PFSK-1 (cell line): ENCODE results near the gene AKAP9.

ENCODE experiments used
- FOXP2 ChIP-seq: optimal IDR thresholded peaks from 2 replicates; pipeline ENCODE3; 2011; ENCODE audit warnings: borderline replicate concordance, control low read depth, inconsistent platforms; ENCODE audit not compliant: insufficient read depth; ENCODE audit errors: extremely low read length, extremely low read depth
- POLR2AphosphoS5 ChIP-seq: IDR thresholded peaks from 2 replicates; pipeline ENCODE4 v1.6.1; 2012; ENCODE audit warnings: low read depth, mild to moderate bottlenecking, control low read depth, low read length, moderate library complexity
- REST ChIP-seq, 2 experiments: IDR thresholded peaks; 2 replicates each; pipeline versions ENCODE4 v1.6.1 to v1.8.0; 2011 to 2012; ENCODE audit warnings: low read depth in 2 of 2, low read length in 2 of 2, control low read depth in 1 of 2, inconsistent platforms in 1 of 2, mild to moderate bottlenecking in 1 of 2, moderate library complexity in 1 of 2; ENCODE audit not compliant: insufficient read depth in 1 of 2
- SIN3A ChIP-seq: IDR thresholded peaks from 2 replicates; pipeline ENCODE4 v1.6.1; 2012; ENCODE audit warnings: mild to moderate bottlenecking, low read length, moderate library complexity, borderline replicate concordance; ENCODE audit not compliant: insufficient read depth
- TAF1 ChIP-seq: IDR thresholded peaks from 2 replicates; pipeline ENCODE4 v1.6.1; 2012; ENCODE audit warnings: low read length, control low read depth, borderline replicate concordance; ENCODE audit not compliant: insufficient read depth

AKAP9 gene

GRCh38 chr7:91913612-91914011 is 27.1 kb upstream of the AKAP9 start:
- TF ChIP-seq REST (IDR thresholded peaks at IDR 0.05; ENCODE audit: insufficient read depth in 1 of 2, low read depth in 2 of 2, low read length in 2 of 2): no peak
- no peak for TF ChIP-seq SIN3A
- TF ChIP-seq FOXP2: no peak
- no peak for TF ChIP-seq POLR2AphosphoS5
- no peak for TF ChIP-seq TAF1

GRCh38 chr7:91915401-91916050 is 25.1 kb upstream of the AKAP9 start:
- TF ChIP-seq SIN3A: no peak
- TF ChIP-seq POLR2AphosphoS5: no peak
- no peak for TF ChIP-seq REST (IDR thresholded peaks at IDR 0.05; ENCODE audit: insufficient read depth in 1 of 2, low read depth in 2 of 2, low read length in 2 of 2)
- no peak for TF ChIP-seq TAF1
- TF ChIP-seq FOXP2: no peak

- TF ChIP-seq POLR2AphosphoS5: no peak
- TF ChIP-seq TAF1: no peak
- no peak for TF ChIP-seq FOXP2
- TF ChIP-seq SIN3A: no peak
- TF ChIP-seq REST (IDR thresholded peaks at IDR 0.05; ENCODE audit: insufficient read depth in 1 of 2, low read depth in 2 of 2, low read length in 2 of 2): no peak
These were observed 24.6 kb upstream of the AKAP9 start for GRCh38 chr7:91916051-91916440.

- TF ChIP-seq REST (IDR thresholded peaks at IDR 0.05; ENCODE audit: insufficient read depth in 1 of 2, low read depth in 2 of 2, low read length in 2 of 2) (no peak), POLR2AphosphoS5 (no peak), TAF1 (no peak), SIN3A (no peak)
These were observed 22.3 kb upstream of the AKAP9 start for GRCh38 chr7:91918356-91918755.

GRCh38 chr7:91922857-91923256 is 17.8 kb upstream of the AKAP9 start:
- no peak for TF ChIP-seq TAF1
- TF ChIP-seq REST (IDR thresholded peaks at IDR 0.05; ENCODE audit: insufficient read depth in 1 of 2, low read depth in 2 of 2, low read length in 2 of 2): no peak
- TF ChIP-seq POLR2AphosphoS5: no peak
- TF ChIP-seq SIN3A: no peak
- TF ChIP-seq FOXP2: no peak
